Measurements from ENCODE around the gene KLC1. TPM values are rescaled to one million over a fixed set of nuclear protein-coding genes. Genes with fewer than 3 reads are reported as not detected.

The KLC1 gene
- total RNA-seq, 4 donors from 2014 or later, result 195 to 421 (median 214) TPM

DNA sequence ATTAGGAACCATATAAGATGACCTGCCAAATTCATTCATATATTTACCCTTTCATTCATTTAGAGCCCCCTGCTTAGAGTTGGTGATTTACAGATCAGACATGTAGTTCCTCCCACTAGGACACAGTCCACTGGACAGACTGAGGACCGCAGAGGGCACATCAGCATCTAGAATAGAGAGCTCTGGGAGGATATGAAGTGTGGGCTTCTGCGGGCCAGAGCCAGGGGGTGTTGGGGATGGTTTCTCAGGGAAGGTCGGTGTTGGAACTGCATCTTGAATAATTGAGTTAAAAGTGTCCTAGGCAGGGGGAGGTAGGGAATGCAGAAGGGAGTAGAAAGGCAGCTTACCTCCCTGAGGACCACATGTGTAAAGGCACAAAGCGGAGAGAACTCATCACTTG, 42.9 kb downstream of the KLC1 start:
- Histone ChIP-seq H3K9me3 (no peaks in the 10 kb centered on the region), H3K4me3 (no peak overlapping the region), H3K27me3 (no peaks in the 10 kb centered on the region), H3K4me1 (no peaks in the 10 kb centered on the region), H3K36me3 (peaks cover 98% of the 10 kb centered on the region), H3K27ac (no peak overlapping the region)
- DNase-seq (ENCODE audit: low spot score in 2 of 2), result peak in 1 of 2 donors; percentile 20
- 98% methylated on average over 4 of the region's 4 CpGs for WGBS
- TF ChIP-seq POLR2A (IDR thresholded peaks at IDR 0.05) (no peak), POLR2AphosphoS5 (IDR thresholded peaks at IDR 0.05) (no peak)
- TF ChIP-seq, protein P1, sequence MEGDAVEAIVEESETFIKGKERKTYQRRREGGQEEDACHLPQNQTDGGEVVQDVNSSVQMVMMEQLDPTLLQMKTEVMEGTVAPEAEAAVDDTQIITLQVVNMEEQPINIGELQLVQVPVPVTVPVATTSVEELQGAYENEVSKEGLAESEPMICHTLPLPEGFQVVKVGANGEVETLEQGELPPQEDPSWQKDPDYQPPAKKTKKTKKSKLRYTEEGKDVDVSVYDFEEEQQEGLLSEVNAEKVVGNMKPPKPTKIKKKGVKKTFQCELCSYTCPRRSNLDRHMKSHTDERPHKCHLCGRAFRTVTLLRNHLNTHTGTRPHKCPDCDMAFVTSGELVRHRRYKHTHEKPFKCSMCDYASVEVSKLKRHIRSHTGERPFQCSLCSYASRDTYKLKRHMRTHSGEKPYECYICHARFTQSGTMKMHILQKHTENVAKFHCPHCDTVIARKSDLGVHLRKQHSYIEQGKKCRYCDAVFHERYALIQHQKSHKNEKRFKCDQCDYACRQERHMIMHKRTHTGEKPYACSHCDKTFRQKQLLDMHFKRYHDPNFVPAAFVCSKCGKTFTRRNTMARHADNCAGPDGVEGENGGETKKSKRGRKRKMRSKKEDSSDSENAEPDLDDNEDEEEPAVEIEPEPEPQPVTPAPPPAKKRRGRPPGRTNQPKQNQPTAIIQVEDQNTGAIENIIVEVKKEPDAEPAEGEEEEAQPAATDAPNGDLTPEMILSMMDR (IDR thresholded peaks at IDR 0.05), result no peak

DNA sequence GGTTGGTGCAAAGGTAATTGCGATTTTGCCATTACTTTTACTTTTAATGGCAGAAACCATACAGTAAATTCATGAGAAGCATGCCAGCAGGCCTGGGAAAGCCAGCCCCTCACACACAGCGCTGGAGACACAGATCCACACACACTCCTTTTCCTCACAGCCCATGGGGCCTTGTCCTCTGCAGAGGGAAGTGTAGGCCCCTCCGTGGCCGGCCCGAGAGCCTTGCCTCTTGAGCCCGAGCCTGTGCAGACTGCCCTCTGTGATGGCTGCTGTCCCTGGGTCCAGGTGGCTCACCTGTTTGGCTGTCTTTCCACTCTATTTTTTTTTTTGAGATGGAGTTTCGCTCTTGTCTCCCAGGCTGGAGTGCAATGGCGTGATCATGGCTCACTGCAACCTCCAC, 46.9 kb downstream of the KLC1 start:
- peaks cover 99% of the 10 kb centered on the region for H3K36me3 ChIP-seq
- no peak overlapping the region for H3K27ac ChIP-seq
- no peaks in the 10 kb centered on the region for H3K27me3 ChIP-seq
- 92% methylated on average over 8 of the region's 8 CpGs for WGBS
- H3K9me3 ChIP-seq, result no peaks in the 10 kb centered on the region
- no peaks in the 10 kb centered on the region for H3K4me1 ChIP-seq
- TF ChIP-seq POLR2AphosphoS5 (IDR thresholded peaks at IDR 0.05), result no peak
- TF ChIP-seq, protein P1 (IDR thresholded peaks at IDR 0.05), result no peak
- TF ChIP-seq EP300 (IDR thresholded peaks at IDR 0.05), result no peak
- no peak for TF ChIP-seq POLR2A (IDR thresholded peaks at IDR 0.05)
- H3K4me3 ChIP-seq, result no peak overlapping the region
- peak in 1 of 2 donors; percentile 25 for DNase-seq (ENCODE audit: low spot score in 2 of 2)

DNA sequence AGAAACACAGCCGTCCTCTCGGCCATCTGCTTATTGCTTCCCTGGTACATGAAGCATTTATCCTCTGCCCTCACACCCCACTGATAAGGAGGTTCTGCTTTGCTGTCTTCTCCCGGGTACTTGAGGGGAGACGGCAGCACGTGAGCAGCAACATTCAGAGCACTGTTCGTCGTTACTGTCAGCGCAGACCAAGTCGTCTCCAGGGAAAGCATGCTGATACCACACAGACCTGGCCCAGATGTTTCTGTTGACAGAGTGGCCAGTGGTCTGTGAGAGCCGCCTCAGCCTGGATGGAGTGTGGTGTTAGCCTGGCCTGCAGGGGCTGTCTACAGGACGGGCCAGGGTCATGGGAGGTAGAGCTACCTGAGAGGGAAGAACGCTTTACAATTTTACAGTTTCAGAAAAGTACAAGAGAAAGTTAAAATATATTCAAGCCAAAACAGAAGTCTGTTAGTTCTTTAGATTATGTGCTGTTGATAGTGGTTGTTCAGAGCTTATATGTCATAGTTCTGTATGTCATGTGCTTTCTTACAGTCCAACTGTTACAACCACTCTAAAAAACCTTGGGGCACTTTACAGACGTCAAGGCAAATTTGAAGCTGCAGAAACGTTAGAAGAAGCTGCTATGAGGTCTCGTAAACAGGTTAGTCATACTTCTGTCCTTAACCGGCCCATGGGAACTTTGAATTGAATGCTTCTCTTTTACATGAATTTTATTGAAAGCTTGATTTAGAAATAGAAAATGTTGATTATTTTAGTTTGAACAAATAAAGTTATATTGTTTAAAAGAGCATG, 48.1 kb downstream of the KLC1 start:
- Histone ChIP-seq H3K4me1 (no peaks in the 10 kb centered on the region), H3K9me3 (no peaks in the 10 kb centered on the region), H3K27ac (no peak overlapping the region), H3K4me3 (no peak overlapping the region), H3K36me3 (peaks cover 97% of the 10 kb centered on the region), H3K27me3 (no peaks in the 10 kb centered on the region)
- TF ChIP-seq EP300 (IDR thresholded peaks at IDR 0.05) (no peak), POLR2AphosphoS5 (IDR thresholded peaks at IDR 0.05) (no peak), POLR2A (IDR thresholded peaks at IDR 0.05) (no peak)
- TF ChIP-seq, protein P1 (IDR thresholded peaks at IDR 0.05), result no peak
- 71% methylated on average over 16 of the region's 16 CpGs for WGBS
- DNase-seq (ENCODE audit: low spot score in 2 of 2), result peak in 1 of 2 donors; percentile 34

DNA sequence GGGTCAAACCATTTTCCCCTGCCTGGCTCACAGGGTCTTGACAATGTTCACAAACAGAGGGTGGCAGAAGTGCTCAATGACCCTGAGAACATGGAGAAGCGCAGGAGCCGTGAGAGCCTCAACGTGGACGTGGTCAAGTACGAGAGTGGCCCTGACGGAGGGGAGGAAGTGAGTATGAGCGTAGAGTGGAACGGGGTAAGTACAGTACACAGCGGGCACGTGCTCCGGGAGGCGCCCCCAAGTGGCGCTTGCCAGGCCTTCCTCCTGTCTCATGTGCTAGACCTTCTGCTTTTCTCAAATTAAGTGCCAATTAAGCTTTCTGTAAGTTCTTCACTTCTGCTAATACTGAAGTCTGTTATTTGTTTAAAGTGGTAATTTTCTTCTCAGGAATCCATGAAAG, 50.3 kb downstream of the KLC1 start:
- Histone ChIP-seq H3K36me3 (peaks cover 91% of the 10 kb centered on the region), H3K9me3 (no peaks in the 10 kb centered on the region), H3K27me3 (no peaks in the 10 kb centered on the region), H3K27ac (no peak overlapping the region), H3K4me1 (no peaks in the 10 kb centered on the region), H3K4me3 (no peak overlapping the region)
- DNase-seq (ENCODE audit: low spot score in 2 of 2), result peak in 1 of 2 donors; percentile 65
- WGBS, result 53% methylated on average over 13 of the region's 13 CpGs
- TF ChIP-seq, protein P1 (IDR thresholded peaks at IDR 0.05), result peak in 1 of 2 donors; percentile 34
- TF ChIP-seq EP300 (IDR thresholded peaks at IDR 0.05) (no peak), POLR2AphosphoS5 (IDR thresholded peaks at IDR 0.05) (no peak)

DNA sequence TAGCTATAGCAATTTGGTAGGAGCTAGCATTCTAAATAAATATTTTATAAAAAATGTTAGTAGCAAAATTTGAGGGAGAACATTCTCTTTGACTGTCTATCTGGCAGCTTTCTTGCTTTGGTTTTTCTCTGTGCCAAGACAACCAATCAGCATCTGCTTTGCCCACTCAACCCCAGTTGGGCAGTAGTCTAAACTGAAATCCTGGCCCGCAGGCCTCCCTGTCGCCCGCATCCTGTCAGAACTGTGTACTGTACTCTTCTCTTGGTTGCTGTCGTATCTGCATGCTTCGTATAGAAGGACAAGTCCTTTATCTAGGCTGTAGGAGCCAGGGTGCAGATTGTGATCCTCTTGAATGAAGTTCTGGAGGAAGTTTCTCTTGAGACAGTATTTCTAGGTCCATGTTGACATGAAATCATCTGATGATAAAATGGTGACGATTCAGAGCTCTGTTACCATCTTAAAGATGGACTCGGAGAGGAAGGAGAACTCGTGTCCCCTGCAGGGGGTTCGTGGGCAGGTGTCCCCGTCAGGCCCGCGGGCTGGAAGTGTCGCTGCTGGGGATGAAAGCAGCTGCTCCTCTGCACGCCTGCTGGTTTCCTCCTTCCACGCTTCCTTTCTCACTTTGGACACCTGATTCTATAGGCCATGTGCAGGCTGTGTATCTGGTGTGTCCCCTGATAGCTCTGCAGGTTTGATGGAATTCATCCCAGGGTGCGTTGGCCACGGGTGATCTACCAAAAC, 51.6 kb downstream of the KLC1 start:
- TF ChIP-seq, protein P1 (IDR thresholded peaks at IDR 0.05), result no peak
- TF ChIP-seq EP300 (IDR thresholded peaks at IDR 0.05) (no peak), POLR2A (IDR thresholded peaks at IDR 0.05) (no peak), POLR2AphosphoS5 (IDR thresholded peaks at IDR 0.05) (no peak)

More for the DNA sequence above, 51.6 kb downstream of the KLC1 start:
- DNase-seq (ENCODE audit: low spot score in 2 of 2), result peak in 1 of 2 donors; percentile 32
- Histone ChIP-seq H3K36me3 (peaks cover 91% of the 10 kb centered on the region), H3K27ac (no peak overlapping the region), H3K27me3 (no peaks in the 10 kb centered on the region), H3K4me3 (no peak overlapping the region), H3K4me1 (no peaks in the 10 kb centered on the region), H3K9me3 (no peaks in the 10 kb centered on the region)
- WGBS, result 83% methylated on average over 17 of the region's 17 CpGs
